PC-3 (cell line): Measurements from ENCODE around the gene CRYBG2. TPM values are rescaled to one million over a fixed set of nuclear protein-coding genes. Genes with fewer than 3 reads are reported as not detected.

Source experiments
- ATAC-seq: fragments of 200-7000 bp; cut with Tn5 transposase; 2 replicates; pipeline ENCODE4 v1.9.1; 2020; ENCODE audit warnings: mild to moderate bottlenecking, moderate library complexity
- BruUV-seq: library from RNA; stranded (reverse); fragments of 400-500 nt; replicated peaks from 2 replicates; lab custom pipeline; 2021; lab: Mats Ljungman, UMichigan
- CTCF ChIA-PET: fragments of 300-600 bp; sonication (Branson Sonifier 250); formaldehyde crosslinking; loops from one replicate; lab custom pipeline; 2022; ENCODE audit warnings: antibody characterized with exemption; lab: Charles Lee
- POLR2A ChIA-PET: fragments of 300-600 bp; sonication (Branson Sonifier 250); formaldehyde crosslinking; loops from one replicate; lab custom pipeline; 2022; ENCODE audit warnings: antibody characterized with exemption; ENCODE audit not compliant: unreplicated experiment; lab: Charles Lee
- DNase-seq: peaks from one replicate; pipeline ENCODE4 v3.0.0-alpha.2; 2015
- H2AFZ ChIP-seq: fragments of 300-600 bp; sonication (generic); 2 replicates; pipeline ENCODE4 v1.6.0; 2016; ENCODE audit warnings: antibody characterized with exemption, low read length
- H3F3A ChIP-seq: fragments of 300-600 bp; sonication (generic); one replicate; pipeline ENCODE4 v1.6.0; 2017; ENCODE audit warnings: antibody characterized with exemption, low read length, control low read depth, mild to moderate bottlenecking; ENCODE audit not compliant: unreplicated experiment
- H3K27ac ChIP-seq: fragments of 300-600 bp; sonication (generic); 2 replicates; pipeline ENCODE4 v1.5.1; 2016; ENCODE audit warnings: mild to moderate bottlenecking, low read length
- H3K27me3 ChIP-seq: fragments of 300-600 bp; sonication (generic); 2 replicates; pipeline ENCODE4 v1.6.1; 2016; ENCODE audit warnings: low read length, mixed read lengths
- H3K36me3 ChIP-seq: fragments of 300-600 bp; sonication (generic); 2 replicates; pipeline ENCODE4 v1.6.1; 2016; ENCODE audit warnings: low read depth, mixed run types, low read length, mixed read lengths
- H3K4me1 ChIP-seq: fragments of 300-600 bp; sonication (generic); 2 replicates; pipeline ENCODE4 v1.5.1; 2016; ENCODE audit warnings: low read length; ENCODE audit not compliant: insufficient read depth
- H3K4me2 ChIP-seq: fragments of 300-600 bp; sonication (generic); 2 replicates; pipeline ENCODE4 v1.6.0; 2016; ENCODE audit warnings: low read length
- H3K4me3 ChIP-seq: fragments of 300-600 bp; sonication (generic); 2 replicates; pipeline ENCODE4 v1.5.1; 2016; ENCODE audit warnings: mild to moderate bottlenecking, low read length, mixed read lengths
- H3K79me2 ChIP-seq: fragments of 300-600 bp; sonication (generic); 2 replicates; pipeline ENCODE4 v1.6.1; 2017; ENCODE audit warnings: low read length, mixed read lengths
- H3K9ac ChIP-seq: fragments of 300-600 bp; sonication (generic); 2 replicates; pipeline ENCODE4 v1.6.0; 2016; ENCODE audit warnings: mild to moderate bottlenecking, low read length
- H3K9me2 ChIP-seq: fragments of 300-600 bp; sonication (generic); replicated peaks from 2 replicates; pipeline ENCODE4 v1.6.1; 2016; ENCODE audit warnings: mixed run types, low read length, mixed read lengths
- H3K9me3 ChIP-seq: fragments of 300-600 bp; sonication (generic); 2 replicates; pipeline ENCODE4 v1.6.1; 2016; ENCODE audit warnings: low read length, mixed read lengths
- H4K20me1 ChIP-seq: fragments of 300-600 bp; sonication (generic); 2 replicates; pipeline ENCODE4 v1.6.1; 2016; ENCODE audit warnings: low read length, mixed read lengths
- EZH2 ChIP-seq: fragments of 300-600 bp; sonication (generic); IDR thresholded peaks from one replicate; pipeline ENCODE4 v1.6.1; 2017; ENCODE audit warnings: antibody characterized with exemption, mild to moderate bottlenecking, low read length; ENCODE audit not compliant: unreplicated experiment
- EZH2phosphoT487 ChIP-seq: fragments of 300-600 bp; sonication (generic); IDR thresholded peaks from 2 replicates; pipeline ENCODE4 v1.6.1; 2018; ENCODE audit warnings: mild to moderate bottlenecking, antibody characterized with exemption, low read length, borderline replicate concordance
- intact Hi-C: fragments of 100-400 bp; cut with micrococcal nuclease; formaldehyde crosslinking; loops from 2 replicates; pipeline ENCODE4 v1.9.0; 2023
- total RNA-seq: library from RNA; depleted of rRNA; stranded (reverse); fragments of >200 nt; gene quantifications from 2 replicates; pipeline ENCODE4 v1.2.3, GENCODE V29; 2014
- TF ChIP-seq, protein P1 (sequence below): fragments of 300-600 bp; sonication (generic); conservative IDR thresholded peaks from 2 replicates; pipeline ENCODE4 v1.5.1; 2017; ENCODE audit warnings: antibody characterized with exemption, low read depth, mild to moderate bottlenecking, low read length

The CRYBG2 gene
- total RNA-seq, 1 experiment from 2014 or later = 15.3 TPM

DNA sequence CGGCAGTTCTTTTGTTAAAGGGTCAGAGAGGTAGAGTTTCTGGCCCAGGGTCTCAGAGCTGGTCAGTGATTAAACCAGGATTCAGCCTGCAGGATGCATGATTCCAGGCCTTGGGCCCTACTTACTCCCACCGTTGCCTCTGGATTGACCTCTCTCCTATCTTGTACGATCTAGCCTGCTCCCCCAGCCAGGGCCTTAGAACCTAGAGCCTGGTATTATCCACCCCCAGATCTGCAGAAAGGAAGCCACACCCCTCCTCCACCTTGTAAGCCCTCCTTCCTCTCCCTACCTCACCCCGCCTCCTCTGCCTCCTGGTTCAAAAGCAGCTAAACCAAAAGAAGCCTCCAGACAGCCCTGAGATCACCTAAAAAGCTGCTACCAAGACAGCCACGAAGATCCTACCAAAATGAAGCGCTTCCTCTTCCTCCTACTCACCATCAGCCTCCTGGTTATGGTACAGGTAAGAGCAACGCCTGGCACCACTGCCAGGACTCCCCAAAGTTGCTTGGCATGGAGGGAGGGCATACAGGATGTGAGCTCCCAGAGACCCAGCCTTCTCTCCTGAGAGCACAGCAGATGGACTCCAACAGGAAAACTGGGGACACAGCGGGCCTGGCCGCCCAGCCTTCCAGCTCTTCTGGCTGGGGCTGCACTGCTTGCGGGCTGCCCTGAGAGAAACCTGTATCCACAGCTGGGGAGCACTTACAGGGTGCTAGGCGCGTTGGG, 36.2 kb downstream of the CRYBG2 start, which contains the start of gene CD52:
CD52 (plus strand) TSS at position 347 of the 726 bp plus-strand sequence; CDS start at position 407, 60 bp downstream.
- Histone ChIP-seq H3K36me3 (no peaks in the 10 kb centered on the region), H3K9me3 (no peaks in the 10 kb centered on the region), H2AFZ (no peak within 1 kb of the TSS), H3K27me3 (no peaks in the 10 kb centered on the region), H3K9me2 (no peaks in the 10 kb centered on the region), H4K20me1 (no peaks in the 10 kb centered on the region), H3K4me1 (no peaks in the 10 kb centered on the region), H3F3A (no peaks in the 10 kb centered on the region), H3K4me2 (no peak within 1 kb of the TSS), H3K79me2 (no peaks in the 10 kb centered on the region), H3K4me3 (no peak within 1 kb of the TSS), H3K9ac (no peak within 1 kb of the TSS), H3K27ac (no peak within 1 kb of the TSS)
- intact Hi-C loops = no loop called here
- CTCF ChIA-PET = no interaction called here
- no peak for ATAC-seq
- POLR2A ChIA-PET = no interaction called here
- no peak for DNase-seq
- no peak for TF ChIP-seq EZH2phosphoT487
- BruUV-seq = no TSS peak

DNA sequence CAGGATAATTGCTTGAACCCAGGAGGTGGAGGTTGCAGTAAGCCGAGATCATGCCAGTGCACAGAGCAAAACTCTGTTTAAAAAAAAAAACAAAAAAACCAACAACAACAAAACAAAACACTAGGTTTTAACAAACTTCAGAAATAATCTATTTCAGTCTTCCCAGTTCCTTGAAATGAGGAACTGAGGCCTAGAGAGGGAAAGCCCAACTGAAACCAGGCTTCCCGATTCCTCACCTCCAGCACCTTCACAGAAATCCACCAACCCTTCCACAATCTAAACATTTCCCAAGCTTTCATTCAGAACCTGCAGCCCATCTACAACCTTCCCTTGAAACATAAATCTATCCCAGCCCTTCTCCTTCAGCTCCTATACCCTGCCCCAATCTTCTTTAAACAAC, 36.8 kb downstream of the CRYBG2 start:
- Histone ChIP-seq H3K4me3 (no peak overlapping the region), H3K79me2 (no peaks in the 10 kb centered on the region), H3K27ac (no peak overlapping the region), H3K36me3 (no peaks in the 10 kb centered on the region), H2AFZ (no peak overlapping the region), H3F3A (no peaks in the 10 kb centered on the region), H3K9me2 (no peaks in the 10 kb centered on the region), H3K27me3 (no peaks in the 10 kb centered on the region), H3K4me1 (no peaks in the 10 kb centered on the region), H3K4me2 (no peak overlapping the region), H4K20me1 (no peaks in the 10 kb centered on the region), H3K9ac (no peak overlapping the region), H3K9me3 (no peaks in the 10 kb centered on the region)
- TF ChIP-seq EZH2 (no peak), EZH2phosphoT487 (no peak)
- TF ChIP-seq, protein P1, sequence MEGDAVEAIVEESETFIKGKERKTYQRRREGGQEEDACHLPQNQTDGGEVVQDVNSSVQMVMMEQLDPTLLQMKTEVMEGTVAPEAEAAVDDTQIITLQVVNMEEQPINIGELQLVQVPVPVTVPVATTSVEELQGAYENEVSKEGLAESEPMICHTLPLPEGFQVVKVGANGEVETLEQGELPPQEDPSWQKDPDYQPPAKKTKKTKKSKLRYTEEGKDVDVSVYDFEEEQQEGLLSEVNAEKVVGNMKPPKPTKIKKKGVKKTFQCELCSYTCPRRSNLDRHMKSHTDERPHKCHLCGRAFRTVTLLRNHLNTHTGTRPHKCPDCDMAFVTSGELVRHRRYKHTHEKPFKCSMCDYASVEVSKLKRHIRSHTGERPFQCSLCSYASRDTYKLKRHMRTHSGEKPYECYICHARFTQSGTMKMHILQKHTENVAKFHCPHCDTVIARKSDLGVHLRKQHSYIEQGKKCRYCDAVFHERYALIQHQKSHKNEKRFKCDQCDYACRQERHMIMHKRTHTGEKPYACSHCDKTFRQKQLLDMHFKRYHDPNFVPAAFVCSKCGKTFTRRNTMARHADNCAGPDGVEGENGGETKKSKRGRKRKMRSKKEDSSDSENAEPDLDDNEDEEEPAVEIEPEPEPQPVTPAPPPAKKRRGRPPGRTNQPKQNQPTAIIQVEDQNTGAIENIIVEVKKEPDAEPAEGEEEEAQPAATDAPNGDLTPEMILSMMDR = no peak
- POLR2A ChIA-PET = no interaction called here
- CTCF ChIA-PET = no interaction called here
- no peak for DNase-seq
- no TSS peak for BruUV-seq
- no peak for ATAC-seq
- intact Hi-C loops = no loop called here

DNA sequence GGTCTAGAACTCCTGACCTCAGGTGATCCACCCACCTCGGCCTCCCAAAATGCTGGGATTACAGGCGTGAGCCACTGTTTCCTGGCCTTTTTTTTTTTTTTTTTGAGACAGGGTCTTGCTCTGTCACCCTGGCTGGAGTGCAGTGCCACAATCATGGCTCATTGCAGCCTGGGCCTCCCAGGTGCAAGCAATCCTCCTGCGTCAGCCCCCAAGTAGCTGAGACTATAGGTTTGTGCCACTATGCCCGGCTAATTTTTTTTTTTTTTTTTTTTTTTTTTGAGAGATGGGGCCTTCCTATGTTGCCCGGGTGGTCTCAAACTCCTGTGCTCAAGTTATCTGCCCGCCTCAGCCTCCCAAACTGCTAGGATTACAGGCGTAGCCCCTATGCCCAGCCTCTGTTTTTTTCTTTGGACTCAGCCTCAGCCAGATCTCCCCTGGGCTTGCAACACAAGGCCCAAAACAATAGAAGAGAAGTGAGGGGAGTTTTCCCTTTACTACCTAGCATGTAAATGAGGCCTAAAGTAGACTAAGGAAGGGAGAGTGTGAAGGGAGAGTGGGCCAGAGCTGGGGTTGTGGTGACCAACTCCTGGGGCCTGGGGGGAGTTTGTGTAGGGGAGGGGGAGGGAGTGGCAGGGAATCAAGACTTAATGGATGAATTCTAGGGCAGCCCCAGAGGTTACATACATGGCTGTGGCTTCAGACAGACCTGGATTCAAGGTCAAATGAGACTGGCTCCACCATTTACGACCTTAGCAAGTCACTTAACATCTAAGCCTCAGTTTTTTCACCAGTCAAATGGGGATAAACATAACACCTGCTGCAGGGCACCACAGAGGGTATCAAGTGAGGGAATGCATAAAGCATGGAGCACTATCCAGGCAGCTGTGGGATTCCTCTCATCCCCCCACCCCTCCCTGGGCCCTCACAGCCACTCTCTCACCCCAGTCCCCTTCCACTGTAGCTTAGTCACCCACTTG, 37.8 kb downstream of the CRYBG2 start:
- no peak overlapping the region for H3K4me3 ChIP-seq
- ChIA-PET CTCF (no interaction called here), POLR2A (no interaction called here)
- DNase-seq = no peak
- no peaks in the 10 kb centered on the region for H3K36me3 ChIP-seq
- H3K27me3 ChIP-seq = no peaks in the 10 kb centered on the region
- no peak overlapping the region for H3K4me2 ChIP-seq
- no peaks in the 10 kb centered on the region for H3K9me2 ChIP-seq
- TF ChIP-seq, protein P1 = no peak
- TF ChIP-seq EZH2phosphoT487 (no peak), EZH2 (no peak)
- H3K9ac ChIP-seq = no peak overlapping the region
- no peaks in the 10 kb centered on the region for H4K20me1 ChIP-seq
- H3F3A ChIP-seq = no peaks in the 10 kb centered on the region
- BruUV-seq = no TSS peak
- no peaks in the 10 kb centered on the region for H3K79me2 ChIP-seq
- H3K9me3 ChIP-seq = no peaks in the 10 kb centered on the region
- H3K4me1 ChIP-seq = no peaks in the 10 kb centered on the region
- H2AFZ ChIP-seq = no peak overlapping the region
- intact Hi-C loops = no loop called here
- ATAC-seq = no peak
- no peak overlapping the region for H3K27ac ChIP-seq
